SK-N-MC (cell line): Measurements from ENCODE around the gene CD46.

Experiments used
- EZH2 ChIP-seq: fragments of 200-600 bp; sonication (generic); IDR thresholded peaks from one replicate; pipeline ENCODE4 v1.6.1; 2017; ENCODE audit warnings: antibody characterized with exemption
- FOXP2 ChIP-seq: optimal IDR thresholded peaks from 2 replicates; pipeline ENCODE3; 2011; ENCODE audit warnings: mild to moderate bottlenecking, moderate library complexity; ENCODE audit not compliant: insufficient read depth; ENCODE audit errors: extremely low read length, control extremely low read depth
- POLR2AphosphoS5 ChIP-seq: IDR thresholded peaks from 2 replicates; pipeline ENCODE4 v1.6.1; 2012; ENCODE audit warnings: mild to moderate bottlenecking, low read depth, low read length, borderline replicate concordance

DNA sequence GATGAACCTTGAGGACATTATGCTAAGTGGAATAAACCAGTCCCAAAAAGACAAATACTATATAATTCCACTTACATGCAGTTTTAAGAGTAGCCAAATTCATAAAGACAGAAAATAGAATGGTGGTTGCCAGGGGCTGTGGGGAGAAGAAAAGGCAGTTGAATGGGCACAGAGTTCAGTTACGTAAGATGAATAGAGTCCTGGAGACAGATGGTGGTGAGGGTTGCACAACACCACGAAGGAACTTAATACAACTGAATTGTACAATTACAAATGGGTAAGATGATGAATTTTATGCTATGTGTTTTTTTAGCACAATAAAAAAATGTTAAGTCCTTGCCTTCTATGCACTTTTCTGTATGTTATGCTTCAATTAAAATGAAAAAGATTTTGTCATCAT, 92.5 kb downstream of the CD46 start:
- TF ChIP-seq POLR2AphosphoS5: no peak
- TF ChIP-seq EZH2: no peak
- no peak for TF ChIP-seq FOXP2
